ENCODE measurements around the gene DYNC2I2.

DYNC2I2 gene

DNA sequence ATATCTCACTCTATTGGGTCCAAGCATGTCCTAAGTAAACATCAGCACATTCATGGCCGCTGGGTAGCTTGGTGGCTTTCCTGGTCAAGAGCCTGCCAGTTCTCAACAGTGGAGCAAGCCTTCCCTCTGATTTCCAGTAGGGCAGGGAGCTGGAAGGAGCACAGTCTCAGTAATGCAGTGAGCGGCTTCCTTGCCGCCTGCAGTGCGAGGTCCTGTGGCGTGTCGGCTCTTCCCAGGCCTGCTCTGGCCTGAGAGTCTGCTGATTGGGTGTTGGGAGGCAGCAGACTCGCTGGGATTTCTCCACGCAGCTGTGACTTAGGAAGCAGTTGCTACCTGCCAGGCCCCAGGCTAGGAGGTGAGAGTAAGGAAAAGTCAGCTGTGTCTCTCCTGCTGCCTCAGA is 53.0 kb downstream of the DYNC2I2 start:
- TF ChIP-seq, protein P1, sequence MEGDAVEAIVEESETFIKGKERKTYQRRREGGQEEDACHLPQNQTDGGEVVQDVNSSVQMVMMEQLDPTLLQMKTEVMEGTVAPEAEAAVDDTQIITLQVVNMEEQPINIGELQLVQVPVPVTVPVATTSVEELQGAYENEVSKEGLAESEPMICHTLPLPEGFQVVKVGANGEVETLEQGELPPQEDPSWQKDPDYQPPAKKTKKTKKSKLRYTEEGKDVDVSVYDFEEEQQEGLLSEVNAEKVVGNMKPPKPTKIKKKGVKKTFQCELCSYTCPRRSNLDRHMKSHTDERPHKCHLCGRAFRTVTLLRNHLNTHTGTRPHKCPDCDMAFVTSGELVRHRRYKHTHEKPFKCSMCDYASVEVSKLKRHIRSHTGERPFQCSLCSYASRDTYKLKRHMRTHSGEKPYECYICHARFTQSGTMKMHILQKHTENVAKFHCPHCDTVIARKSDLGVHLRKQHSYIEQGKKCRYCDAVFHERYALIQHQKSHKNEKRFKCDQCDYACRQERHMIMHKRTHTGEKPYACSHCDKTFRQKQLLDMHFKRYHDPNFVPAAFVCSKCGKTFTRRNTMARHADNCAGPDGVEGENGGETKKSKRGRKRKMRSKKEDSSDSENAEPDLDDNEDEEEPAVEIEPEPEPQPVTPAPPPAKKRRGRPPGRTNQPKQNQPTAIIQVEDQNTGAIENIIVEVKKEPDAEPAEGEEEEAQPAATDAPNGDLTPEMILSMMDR (IDR thresholded peaks at IDR 0.05; ENCODE audit: low read depth, low read length): no peak
- TF ChIP-seq POLR2A (IDR thresholded peaks at IDR 0.05; ENCODE audit: extremely low read depth, insufficient read length) (no peak), MYC (IDR thresholded peaks at IDR 0.05; ENCODE audit: low read depth, low read length) (no peak)
- TF ChIP-seq, protein P2, sequence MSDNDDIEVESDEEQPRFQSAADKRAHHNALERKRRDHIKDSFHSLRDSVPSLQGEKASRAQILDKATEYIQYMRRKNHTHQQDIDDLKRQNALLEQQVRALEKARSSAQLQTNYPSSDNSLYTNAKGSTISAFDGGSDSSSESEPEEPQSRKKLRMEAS (IDR thresholded peaks at IDR 0.05; ENCODE audit: low read depth, low read length): no peak
- H3K4me3 ChIP-seq (ENCODE audit: low read depth, low read length): no peak overlapping the region
- no peak for DNase-seq (ENCODE audit: low read depth)

DNA sequence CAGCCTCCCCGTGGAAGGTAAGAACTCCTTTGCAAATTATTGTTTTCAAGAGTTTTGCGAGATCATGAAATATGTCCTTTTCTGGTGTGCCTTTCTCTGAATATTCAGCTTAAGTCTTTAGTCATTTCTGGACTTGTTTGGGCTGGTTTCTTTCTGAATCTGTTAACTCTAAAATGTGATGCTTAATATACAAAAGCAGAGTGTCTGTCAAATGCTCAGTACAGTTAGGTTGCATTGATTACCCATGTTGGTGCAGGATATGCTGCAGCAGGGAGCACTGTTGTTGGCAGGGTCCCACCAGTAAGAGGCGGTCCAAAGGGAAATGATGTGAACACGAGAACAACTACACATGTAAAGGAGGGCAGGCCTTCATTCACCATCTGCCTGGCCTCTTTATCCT is 56.5 kb downstream of the DYNC2I2 start:
- no peak for DNase-seq (ENCODE audit: low read depth)
- TF ChIP-seq POLR2A (IDR thresholded peaks at IDR 0.05; ENCODE audit: extremely low read depth, insufficient read length): no peak
- TF ChIP-seq, protein P1 (IDR thresholded peaks at IDR 0.05; ENCODE audit: low read depth, low read length): no peak
- H3K4me3 ChIP-seq (ENCODE audit: low read depth, low read length): no peak overlapping the region

DNA sequence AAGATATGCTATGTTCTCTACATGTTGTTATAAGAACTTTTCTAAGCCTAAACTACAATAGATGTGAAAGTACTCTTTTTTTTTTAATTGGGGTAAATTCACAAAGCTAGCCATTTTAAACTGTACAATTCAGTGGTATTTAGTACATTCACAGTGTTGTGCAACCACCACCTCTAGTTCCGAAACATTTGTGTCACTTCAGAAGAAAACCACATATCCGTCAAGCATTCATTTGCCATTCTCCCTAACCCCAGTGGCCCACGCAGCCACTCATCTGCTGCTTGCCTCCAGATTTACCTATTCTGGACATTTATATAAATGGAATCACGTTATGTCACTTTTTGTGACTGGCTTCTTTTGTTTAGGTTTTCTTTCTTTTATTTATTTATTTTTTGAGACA is 61.2 kb downstream of the DYNC2I2 start:
- TF ChIP-seq, protein P1 (IDR thresholded peaks at IDR 0.05; ENCODE audit: low read depth, low read length): no peak
- TF ChIP-seq, protein P2 (IDR thresholded peaks at IDR 0.05; ENCODE audit: low read depth, low read length): no peak
- no peak for TF ChIP-seq POLR2A (IDR thresholded peaks at IDR 0.05; ENCODE audit: extremely low read depth, insufficient read length)
- TF ChIP-seq MYC (IDR thresholded peaks at IDR 0.05; ENCODE audit: low read depth, low read length): no peak
- no peak overlapping the region for H3K4me3 ChIP-seq (ENCODE audit: low read depth, low read length)
- DNase-seq (ENCODE audit: low read depth): peak; percentile 42

DNA sequence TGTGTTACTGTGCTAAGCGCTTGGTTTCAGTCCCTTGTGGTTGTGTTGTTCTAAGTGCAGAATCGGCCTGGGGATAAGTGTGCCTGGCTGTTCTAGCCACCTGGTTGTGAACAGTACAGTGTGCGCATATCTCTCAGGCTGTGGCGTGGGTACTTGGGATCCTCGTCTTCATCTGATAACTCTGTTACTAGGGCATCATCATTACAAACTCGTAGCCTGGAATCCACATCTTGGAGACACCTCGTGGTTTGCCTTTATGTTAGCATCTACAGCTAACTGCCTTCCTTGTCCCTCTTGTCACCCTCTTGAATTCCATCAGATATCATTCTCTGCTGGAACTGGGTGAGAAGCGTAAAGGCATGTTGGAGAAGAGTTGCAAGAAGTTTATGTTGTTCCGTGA is 62.8 kb downstream of the DYNC2I2 start:
- DNase-seq (ENCODE audit: low read depth): no peak
- H3K4me3 ChIP-seq (ENCODE audit: low read depth, low read length): no peak overlapping the region
- TF ChIP-seq, protein P1 (IDR thresholded peaks at IDR 0.05; ENCODE audit: low read depth, low read length): no peak
- TF ChIP-seq, protein P2 (IDR thresholded peaks at IDR 0.05; ENCODE audit: low read depth, low read length): no peak
- no peak for TF ChIP-seq POLR2A (IDR thresholded peaks at IDR 0.05; ENCODE audit: extremely low read depth, insufficient read length)
- no peak for TF ChIP-seq MYC (IDR thresholded peaks at IDR 0.05; ENCODE audit: low read depth, low read length)

DNA sequence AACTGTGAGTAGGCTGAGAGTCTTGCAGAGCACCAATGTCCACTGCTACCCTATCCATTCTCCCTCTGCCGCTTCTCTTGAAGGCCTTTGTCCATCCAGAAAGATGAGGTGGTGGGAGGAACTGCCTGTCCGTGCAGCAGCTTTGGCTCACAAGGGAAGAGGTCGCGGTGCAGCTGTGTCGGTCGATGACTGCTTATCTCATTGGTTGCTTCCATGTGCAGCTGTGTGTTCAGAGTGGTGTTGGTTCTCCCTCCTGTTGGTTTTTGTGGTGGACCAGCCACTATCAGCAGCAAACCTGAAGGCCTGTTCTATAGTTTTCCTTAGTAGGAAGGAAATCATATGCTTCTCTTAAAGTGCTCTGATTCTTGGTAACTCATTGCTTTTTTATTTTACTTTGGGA is 63.6 kb downstream of the DYNC2I2 start:
- no peak for DNase-seq (ENCODE audit: low read depth)
- no peak for TF ChIP-seq MYC (IDR thresholded peaks at IDR 0.05; ENCODE audit: low read depth, low read length)
- TF ChIP-seq, protein P2 (IDR thresholded peaks at IDR 0.05; ENCODE audit: low read depth, low read length): no peak
- TF ChIP-seq POLR2A (IDR thresholded peaks at IDR 0.05; ENCODE audit: extremely low read depth, insufficient read length): no peak
- TF ChIP-seq, protein P1 (IDR thresholded peaks at IDR 0.05; ENCODE audit: low read depth, low read length): no peak
- no peak overlapping the region for H3K4me3 ChIP-seq (ENCODE audit: low read depth, low read length)

DNA sequence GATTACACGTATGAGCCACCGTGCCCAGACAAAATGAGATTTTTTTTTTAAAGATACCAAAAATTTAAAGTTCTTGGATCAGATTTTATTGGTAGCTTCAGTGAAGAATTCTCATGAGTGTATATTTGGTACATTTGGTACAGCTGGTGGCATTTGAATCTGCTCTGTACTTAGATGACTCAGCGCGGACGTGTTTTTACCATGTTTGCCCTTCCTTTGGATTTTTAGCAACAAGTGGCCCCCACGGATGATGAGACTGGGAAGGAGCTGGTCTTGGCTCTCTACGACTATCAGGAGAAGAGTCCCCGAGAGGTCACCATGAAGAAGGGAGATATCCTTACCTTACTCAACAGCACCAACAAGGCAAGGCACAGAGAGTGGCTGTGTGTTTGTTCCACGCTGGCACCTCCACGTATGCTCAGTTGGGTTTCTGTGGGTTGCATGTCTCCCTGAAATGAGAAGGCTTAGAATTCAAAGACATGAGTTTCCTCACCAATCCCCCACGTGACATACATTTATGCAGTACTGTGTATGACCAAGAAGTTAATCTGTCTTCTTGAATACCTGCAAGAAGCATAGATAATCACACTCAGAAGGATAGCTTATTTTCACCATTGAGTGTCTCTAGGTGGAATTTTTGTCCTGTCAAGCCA is 67.9 kb downstream of the DYNC2I2 start:
- TF ChIP-seq MYC (IDR thresholded peaks at IDR 0.05; ENCODE audit: low read depth, low read length) (no peak), POLR2A (IDR thresholded peaks at IDR 0.05; ENCODE audit: extremely low read depth, insufficient read length) (no peak)
- TF ChIP-seq, protein P1 (IDR thresholded peaks at IDR 0.05; ENCODE audit: low read depth, low read length): no peak
- TF ChIP-seq, protein P2 (IDR thresholded peaks at IDR 0.05; ENCODE audit: low read depth, low read length): no peak
- no peak overlapping the region for H3K4me3 ChIP-seq (ENCODE audit: low read depth, low read length)

More for the DNA sequence above, 67.9 kb downstream of the DYNC2I2 start:
- DNase-seq (ENCODE audit: low read depth): no peak
